H9 (cell line): ENCODE measurements around the gene DDRGK1. TPM values are rescaled to one million over a fixed set of nuclear protein-coding genes. Genes with fewer than 3 reads are reported as not detected.

Experiments
- DNase-seq: peaks from one replicate; pipeline ENCODE4 v3.0.0-alpha.2; 2017
- H2AFZ ChIP-seq: one replicate; pipeline ENCODE4 v1.6.1; 2013; ENCODE audit warnings: mild to moderate bottlenecking, low read length, control low read depth, moderate library complexity
- H2AK5ac ChIP-seq: 2 replicates; pipeline ENCODE4 v1.6.1; 2013; ENCODE audit warnings: low read length, control low read depth, mixed read lengths; ENCODE audit not compliant: insufficient read length
- H2BK120ac ChIP-seq: one replicate; pipeline ENCODE4 v1.6.1; 2013; ENCODE audit warnings: low read depth, mild to moderate bottlenecking, low read length, control low read depth, inconsistent platforms; ENCODE audit not compliant: poor library complexity, severe bottlenecking
- H2BK12ac ChIP-seq: 2 replicates; pipeline ENCODE4 v1.6.1; 2013; ENCODE audit warnings: low read length, control low read depth, mixed read lengths, low read depth; ENCODE audit not compliant: insufficient read length
- H2BK15ac ChIP-seq: 2 replicates; pipeline ENCODE4 v1.6.1; 2013; ENCODE audit warnings: low read depth, low read length, control low read depth
- H2BK20ac ChIP-seq: one replicate; pipeline ENCODE4 v1.6.1; 2013; ENCODE audit warnings: low read depth, mild to moderate bottlenecking, low read length, control low read depth, inconsistent platforms; ENCODE audit not compliant: poor library complexity, severe bottlenecking
- H2BK5ac ChIP-seq: 2 replicates; pipeline ENCODE4 v1.6.1; 2013; ENCODE audit warnings: low read length, control low read depth, mixed read lengths; ENCODE audit not compliant: insufficient read length
- H3K14ac ChIP-seq: 2 replicates; pipeline ENCODE4 v1.6.1; 2013; ENCODE audit warnings: low read length, control low read depth; ENCODE audit not compliant: insufficient read depth
- H3K18ac ChIP-seq: 2 replicates; pipeline ENCODE4 v1.6.1; 2013; ENCODE audit warnings: low read depth, mild to moderate bottlenecking, mixed read lengths, low read length, control low read depth; ENCODE audit not compliant: insufficient read length
- H3K23ac ChIP-seq: 2 replicates; pipeline ENCODE4 v1.6.1; 2013; ENCODE audit warnings: low read length, control low read depth, mixed read lengths, low read depth; ENCODE audit not compliant: insufficient read length
- H3K23me2 ChIP-seq: 2 replicates; pipeline ENCODE4 v1.6.1; 2013; ENCODE audit warnings: low read depth, mild to moderate bottlenecking, mixed read lengths, low read length, control low read depth; ENCODE audit not compliant: insufficient read length, poor library complexity, severe bottlenecking
- H3K27ac ChIP-seq: 2 replicates; pipeline ENCODE4 v1.5.1; 2013; ENCODE audit warnings: low read length, control low read depth, mixed read lengths, low read depth; ENCODE audit not compliant: insufficient read length
- H3K27me3 ChIP-seq: 2 replicates; pipeline ENCODE4 v1.6.1; 2013; ENCODE audit warnings: low read length, control low read depth, inconsistent platforms; ENCODE audit not compliant: insufficient read depth
- H3K4ac ChIP-seq: 2 replicates; pipeline ENCODE4 v1.6.1; 2013; ENCODE audit warnings: low read depth, mild to moderate bottlenecking, control low read depth, inconsistent platforms, low read length, moderate library complexity
- H3K4me1 ChIP-seq: 2 replicates; pipeline ENCODE4 v1.6.1; 2013; ENCODE audit warnings: low read length, control low read depth, inconsistent platforms; ENCODE audit not compliant: insufficient read depth
- H3K4me2 ChIP-seq: 2 replicates; pipeline ENCODE4 v1.6.1; 2013; ENCODE audit warnings: low read length, control low read depth, mixed read lengths; ENCODE audit not compliant: insufficient read length, insufficient read depth
- H3K56ac ChIP-seq: 2 replicates; pipeline ENCODE4 v1.6.1; 2013; ENCODE audit warnings: low read depth, mild to moderate bottlenecking, mixed read lengths, low read length, control low read depth; ENCODE audit not compliant: insufficient read length
- H3K79me1 ChIP-seq: 2 replicates; pipeline ENCODE4 v1.6.1; 2013; ENCODE audit warnings: low read depth, mild to moderate bottlenecking, moderate library complexity, low read length, control low read depth, inconsistent platforms; ENCODE audit not compliant: insufficient read depth, poor library complexity, severe bottlenecking
- H3K79me2 ChIP-seq: 2 replicates; pipeline ENCODE4 v1.6.1; 2013; ENCODE audit warnings: low read length, control low read depth, inconsistent platforms; ENCODE audit not compliant: insufficient read depth
- H3K9ac ChIP-seq: 2 replicates; pipeline ENCODE4 v1.6.1; 2013; ENCODE audit warnings: low read length, control low read depth, mixed read lengths; ENCODE audit not compliant: insufficient read length; ENCODE audit errors: extremely low read depth
- H3K9me3 ChIP-seq: one replicate; pipeline ENCODE4 v1.6.1; 2013; ENCODE audit warnings: low read depth, low read length, inconsistent platforms; ENCODE audit not compliant: control insufficient read depth
- H3T11ph ChIP-seq: one replicate; pipeline ENCODE4 v1.6.1; 2013; ENCODE audit warnings: mild to moderate bottlenecking, low read length, control low read depth, inconsistent platforms
- H4K20me1 ChIP-seq: one replicate; pipeline ENCODE4 v1.6.1; 2013; ENCODE audit not compliant: control insufficient read depth, insufficient read length, insufficient read depth
- H4K5ac ChIP-seq: 2 replicates; pipeline ENCODE4 v1.6.1; 2013; ENCODE audit warnings: low read depth, mild to moderate bottlenecking, mixed read lengths, low read length, control low read depth; ENCODE audit not compliant: insufficient read length
- H4K8ac ChIP-seq: replicated peaks from 2 replicates; pipeline ENCODE4 v1.6.1; 2013; ENCODE audit warnings: low read length, control low read depth, mixed read lengths, low read depth; ENCODE audit not compliant: insufficient read length
- H4K91ac ChIP-seq: 2 replicates; pipeline ENCODE4 v1.6.1; 2013; ENCODE audit warnings: low read depth, mild to moderate bottlenecking, moderate library complexity, mixed read lengths, low read length, control low read depth; ENCODE audit not compliant: insufficient read length
- H3K27ac Mint-ChIP-seq, 3 experiments: 2 replicates in 2 of 3; 3 replicates in 1 of 3; pipeline ENCODE4 v1.8.0; 2020 to 2021; ENCODE audit warnings: mixed read lengths in 3 of 3, mild to moderate bottlenecking in 1 of 3, moderate library complexity in 1 of 3
- H3K27me3 Mint-ChIP-seq: 2 replicates; pipeline ENCODE4 v1.8.0; 2021; ENCODE audit warnings: low read depth, mild to moderate bottlenecking, moderate library complexity, mixed read lengths
- H3K36me3 Mint-ChIP-seq, 3 experiments: 2 replicates in 2 of 3; 3 replicates in 1 of 3; pipeline ENCODE4 v1.8.0; 2020 to 2021; ENCODE audit warnings: low read depth in 3 of 3, mixed read lengths in 3 of 3; ENCODE audit not compliant: insufficient read depth in 1 of 3
- H3K4me1 Mint-ChIP-seq, 2 experiments: 2 replicates each; pipeline ENCODE4 v1.8.0; 2020; ENCODE audit warnings: mixed read lengths in 2 of 2
- H3K4me3 Mint-ChIP-seq, 2 experiments: 2 replicates in 1 of 2; 3 replicates in 1 of 2; pipeline ENCODE4 v1.8.0; 2020 to 2021; ENCODE audit warnings: mild to moderate bottlenecking in 2 of 2, mixed read lengths in 2 of 2, moderate library complexity in 1 of 2
- H3K9me3 Mint-ChIP-seq, 2 experiments: 2 replicates in 1 of 2; 3 replicates in 1 of 2; pipeline ENCODE4 v1.8.0; 2020; ENCODE audit warnings: mild to moderate bottlenecking in 2 of 2, mixed read lengths in 2 of 2, moderate library complexity in 1 of 2
- CTCF ChIP-seq: fragments of 200-600 bp; sonication (generic); conservative IDR thresholded peaks from 3 replicates; pipeline ENCODE4 v1.8.0; 2021; ENCODE audit warnings: antibody characterized with exemption, mild to moderate bottlenecking
- WGBS: extraction: QIAGEN DNeasy Blood & Tissue Kit; methylation state at CpG from one replicate; pipeline ENCODE4 v1.1.7; 2013; ENCODE audit warnings: missing lambda C conversion rate, low lambda C conversion rate, mixed read lengths; ENCODE audit not compliant: insufficient read length; ENCODE audit errors: extremely low coverage; 5-methylcytosine and 5-hydroxymethylcytosine counted together
- total RNA-seq: library from RNA; stranded (reverse); gene quantifications from 2 replicates; pipeline ENCODE4 v1.2.1, GENCODE V29; 2021

The DDRGK1 gene
- total RNA-seq, 1 experiment from 2014 or later, result 58.1 TPM

- H4K20me1 ChIP-seq, result no peaks in the 10 kb centered on the region
- H3K36me3 Mint-ChIP-seq, result peaks cover 6 to 23% (median 7%) of the 10 kb centered on the region in 3 experiments; a peak in 5 of 7 replicates
- no CpG with 5 or more reads among the region's 41 CpGs for WGBS
- H2AK5ac ChIP-seq, result no peak overlapping the region
- H3K27ac Mint-ChIP-seq, result no peak overlapping the region
- no peak overlapping the region for H2BK15ac ChIP-seq
- H3K27me3 ChIP-seq, result no peaks in the 10 kb centered on the region
- no peak overlapping the region for H3K9ac ChIP-seq
- H3K79me1 ChIP-seq, result no peaks in the 10 kb centered on the region
- H2AFZ ChIP-seq, result no peak overlapping the region
- no peak overlapping the region for H3K23ac ChIP-seq
- H3T11ph ChIP-seq, result no peak overlapping the region
- no peak overlapping the region for H3K14ac ChIP-seq
- H2BK12ac ChIP-seq, result no peak overlapping the region
- H3K4me2 ChIP-seq, result no peak overlapping the region
- no peaks in the 10 kb centered on the region; a peak in 1 of 5 replicates for H3K9me3 Mint-ChIP-seq
- no peak overlapping the region for H2BK120ac ChIP-seq
- H3K4me1 ChIP-seq, result no peaks in the 10 kb centered on the region; the same call in 1 of the 2 replicates
- peaks cover 17 to 27% of the 10 kb centered on the region in 2 experiments for H3K4me1 Mint-ChIP-seq
- H3K27me3 Mint-ChIP-seq, result peaks cover 3% of the 10 kb centered on the region; the same call in 1 of the 2 replicates
- no peak for TF ChIP-seq CTCF
- no peak overlapping the region for H3K4me3 Mint-ChIP-seq
- H4K8ac ChIP-seq, result no peak overlapping the region
- H2BK20ac ChIP-seq, result no peak overlapping the region
- no peak overlapping the region for H4K91ac ChIP-seq
- H3K18ac ChIP-seq, result no peak overlapping the region
- H3K9me3 ChIP-seq, result no peaks in the 10 kb centered on the region
- no peak overlapping the region for H4K5ac ChIP-seq
- H3K56ac ChIP-seq, result no peak overlapping the region
- no peak for DNase-seq
- peaks cover 9% of the 10 kb centered on the region for H3K23me2 ChIP-seq
- H3K27ac ChIP-seq, result no peak overlapping the region
- no peak overlapping the region for H3K4ac ChIP-seq
- no peaks in the 10 kb centered on the region for H3K79me2 ChIP-seq
- H2BK5ac ChIP-seq, result no peak overlapping the region
Observed at GRCh38 chr20:3164763-3165410, 39.6 kb downstream of the DDRGK1 start.
